IMR-90 (cell line): Measurements from ENCODE around the gene TTLL4. TPM values are rescaled to one million over a fixed set of nuclear protein-coding genes. Genes with fewer than 3 reads are reported as not detected.

ENCODE experiments used
- ATAC-seq: fragments of 200-7000 bp; cut with Tn5 transposase; 2 replicates; pipeline ENCODE4 v1.9.1; 2020; ENCODE audit warnings: low read depth, mild to moderate bottlenecking, moderate library complexity
- BruUV-seq: library from RNA; stranded (reverse); fragments of 400-500 nt; replicated peaks from 2 replicates; lab custom pipeline; 2021; lab: Mats Ljungman, UMichigan
- CTCF ChIA-PET: fragments of 300-600 bp; formaldehyde crosslinking; extraction: SDS; loops from one replicate; lab custom pipeline; 2021; ENCODE audit warnings: antibody characterized with exemption; lab: Yijun Ruan, JAX
- POLR2A ChIA-PET: fragments of 300-600 bp; sonication (Branson Sonifier 250); formaldehyde crosslinking; loops from one replicate; lab custom pipeline; 2022; ENCODE audit warnings: antibody characterized with exemption; ENCODE audit not compliant: unreplicated experiment; lab: Charles Lee
- DNase-seq: peaks from one replicate; pipeline ENCODE4 v3.0.0; 2013
- H2AFZ ChIP-seq: replicated peaks from 2 replicates; pipeline ENCODE3; 2013; ENCODE audit warnings: low read length, mild to moderate bottlenecking; ENCODE audit not compliant: poor library complexity
- H2AK5ac ChIP-seq: 2 replicates; pipeline ENCODE4 v1.6.1; 2013; ENCODE audit warnings: low read depth, low read length, inconsistent platforms
- H2AK9ac ChIP-seq: replicated peaks from 2 replicates; pipeline ENCODE3; 2013; ENCODE audit warnings: mild to moderate bottlenecking, low read depth, low read length, moderate library complexity; ENCODE audit not compliant: poor library complexity
- H2BK120ac ChIP-seq: 2 replicates; pipeline ENCODE4 v1.6.1; 2013; ENCODE audit warnings: low read depth, low read length, inconsistent platforms
- H2BK15ac ChIP-seq: 3 replicates; pipeline ENCODE4 v1.6.1; 2013; ENCODE audit warnings: low read depth, low read length, inconsistent platforms
- H2BK20ac ChIP-seq: 2 replicates; pipeline ENCODE4 v1.6.1; 2013; ENCODE audit warnings: low read depth, mild to moderate bottlenecking, inconsistent platforms, low read length, moderate library complexity
- H2BK5ac ChIP-seq: 2 replicates; pipeline ENCODE4 v1.6.1; 2013; ENCODE audit warnings: mild to moderate bottlenecking, low read depth, low read length, inconsistent platforms; ENCODE audit not compliant: poor library complexity, severe bottlenecking
- H3K14ac ChIP-seq: replicated peaks from 2 replicates; pipeline ENCODE4 v1.6.1; 2013; ENCODE audit warnings: low read depth, low read length, inconsistent platforms
- H3K18ac ChIP-seq: 2 replicates; pipeline ENCODE4 v1.6.1; 2013; ENCODE audit warnings: low read depth, low read length, control low read depth
- H3K23ac ChIP-seq: 2 replicates; pipeline ENCODE4 v1.6.1; 2013; ENCODE audit warnings: low read depth, low read length, inconsistent platforms
- H3K27ac ChIP-seq: 2 replicates; pipeline ENCODE4 v1.5.1; 2013; ENCODE audit warnings: mild to moderate bottlenecking, control low read depth, low read length; ENCODE audit not compliant: insufficient read depth
- H3K27me3 ChIP-seq: 2 replicates; pipeline ENCODE4 v1.6.1; 2013; ENCODE audit warnings: low read length; ENCODE audit not compliant: control insufficient read depth, insufficient read depth
- H3K36me3 ChIP-seq: 2 replicates; pipeline ENCODE4 v1.6.1; 2013; ENCODE audit warnings: low read length, mixed read lengths; ENCODE audit not compliant: control insufficient read depth, insufficient read depth
- H3K4ac ChIP-seq: 2 replicates; pipeline ENCODE4 v1.6.1; 2013; ENCODE audit warnings: low read depth, low read length, inconsistent platforms
- H3K4me1 ChIP-seq: 2 replicates; pipeline ENCODE4 v1.6.1; 2013; ENCODE audit warnings: low read length, mixed read lengths; ENCODE audit not compliant: control insufficient read depth, insufficient read depth
- H3K4me2 ChIP-seq: 2 replicates; pipeline ENCODE4 v1.6.1; 2013; ENCODE audit warnings: low read depth, mild to moderate bottlenecking, control low read depth, low read length, moderate library complexity
- H3K4me3 ChIP-seq: 2 replicates; pipeline ENCODE4 v1.5.1; 2013; ENCODE audit warnings: low read depth, mild to moderate bottlenecking, control low read depth, low read length, moderate library complexity; ENCODE audit not compliant: insufficient read depth
- H3K56ac ChIP-seq: 2 replicates; pipeline ENCODE4 v1.6.1; 2013; ENCODE audit warnings: low read length, inconsistent platforms; ENCODE audit not compliant: insufficient read depth; ENCODE audit errors: extremely low read depth
- H3K79me1 ChIP-seq, 2 experiments: 2 replicates each; pipeline ENCODE4 v1.6.1; 2013; ENCODE audit warnings: low read length in 2 of 2, inconsistent platforms in 1 of 2, low read depth in 1 of 2
- H3K9ac ChIP-seq: 2 replicates; pipeline ENCODE4 v1.6.1; 2013; ENCODE audit warnings: low read depth, low read length, control low read depth
- H3K9me1 ChIP-seq: 2 replicates; pipeline ENCODE4 v1.6.1; 2013; ENCODE audit warnings: low read length, inconsistent platforms; ENCODE audit not compliant: insufficient read depth
- H3K9me3 ChIP-seq: 2 replicates; pipeline ENCODE4 v1.6.1; 2013; ENCODE audit warnings: low read length; ENCODE audit not compliant: control insufficient read depth, insufficient read depth
- H4K20me1 ChIP-seq: 2 replicates; pipeline ENCODE4 v1.6.1; 2013; ENCODE audit warnings: low read length, inconsistent platforms; ENCODE audit not compliant: insufficient read depth
- H4K5ac ChIP-seq: 2 replicates; pipeline ENCODE4 v1.6.1; 2013; ENCODE audit warnings: mild to moderate bottlenecking, low read depth, low read length, control low read depth
- H4K8ac ChIP-seq, 2 experiments: 2 replicates each; pipeline ENCODE4 v1.6.1; 2013; ENCODE audit warnings: low read depth in 2 of 2, low read length in 2 of 2, control low read depth in 1 of 2, inconsistent platforms in 1 of 2
- H4K91ac ChIP-seq: 2 replicates; pipeline ENCODE4 v1.6.1; 2013; ENCODE audit warnings: low read depth, low read length, inconsistent platforms; ENCODE audit not compliant: insufficient read depth
- BHLHE40 ChIP-seq: fragments of 150-350 bp; IDR thresholded peaks from 2 replicates; pipeline ENCODE4 v1.6.1; 2016; ENCODE audit warnings: mild to moderate bottlenecking, low read depth, low read length
- MAZ ChIP-seq: IDR thresholded peaks from 2 replicates; pipeline ENCODE4 v1.6.1; 2012; ENCODE audit warnings: low read depth, mild to moderate bottlenecking, low read length, improper control_type of control experiment, moderate library complexity, borderline replicate concordance
- SMC3 ChIP-seq: fragments of 150-350 bp; IDR thresholded peaks from 2 replicates; pipeline ENCODE4 v1.6.1; 2016; ENCODE audit warnings: low read depth, mild to moderate bottlenecking, antibody characterized with exemption, low read length, moderate library complexity
- WGBS, 2 experiments: methylation state at CpG; one replicate each; pipeline versions ENCODE4 v1.1.5 to v1.1.7; 2013; ENCODE audit warnings: missing lambda C conversion rate in 2 of 2; ENCODE audit not compliant: insufficient read length in 1 of 2; ENCODE audit errors: extremely low coverage in 2 of 2; 5-methylcytosine and 5-hydroxymethylcytosine counted together
- dilution Hi-C: fragments of 300-500 bp; cut with HindIII; formaldehyde crosslinking; loops from one replicate; pipeline ENCODE4 v1.14.3; 2018; ENCODE audit warnings: low sequenced_read_pairs; ENCODE audit not compliant: unreplicated experiment
- in situ Hi-C: fragments of 300-500 bp; cut with MboI; formaldehyde crosslinking; loops from 3 replicates; pipeline ENCODE4 v1.14.3; 2019; ENCODE audit warnings: low sequenced_read_pairs, inconsistent platforms, mixed read lengths
- intact Hi-C: fragments of 100-400 bp; cut with micrococcal nuclease; formaldehyde crosslinking; loops from 2 replicates; pipeline ENCODE4 v1.10.0; 2022
- polyA plus RNA-seq, 3 experiments: library from polyadenylated mRNA; depleted of rRNA; stranded (reverse); fragments of >200 nt; gene quantifications; 2 replicates each; pipeline ENCODE4 v1.2.3, GENCODE V29; 2012; ENCODE audit warnings: low replicate concordance in 1 of 3
- total RNA-seq: library from RNA; depleted of rRNA; stranded (reverse); fragments of >200 nt; gene quantifications from 2 replicates; pipeline ENCODE4 v1.2.3, GENCODE V29; 2012

TTLL4 gene
- total and polyA plus RNA-seq, 2 of the 4 experiments (the other 2 are of a cell fraction) = 9.0 to 22.9 TPM

GRCh38 chr2:218721934-218722333 is 11.3 kb downstream of the TTLL4 start:
- H3K4me3 ChIP-seq = no peak overlapping the region
- H3K27me3 ChIP-seq = no peaks in the 10 kb centered on the region
- DNase-seq = no peak
- no peak for TF ChIP-seq BHLHE40
- TF ChIP-seq MAZ = no peak
- no peak for TF ChIP-seq SMC3
- no peak overlapping the region for H4K8ac ChIP-seq
- POLR2A ChIA-PET = interaction anchor here (1.0 to 1.2 kb wide), 2 partner anchors 10 to 60 kb away, joined by 4 to 8 read pairs; no protein-coding TSS in a partner anchor
- no peak overlapping the region for H2BK120ac ChIP-seq
- H3K23ac ChIP-seq = no peak overlapping the region
- no peak overlapping the region for H3K27ac ChIP-seq
- in situ Hi-C loops = no loop called here
- ATAC-seq = no peak
- H3K4me2 ChIP-seq = no peak overlapping the region
- no peak overlapping the region for H3K4ac ChIP-seq
- no peak overlapping the region for H2BK15ac ChIP-seq
- no TSS peak for BruUV-seq
- no peak overlapping the region for H2BK5ac ChIP-seq
- no peak overlapping the region for H3K18ac ChIP-seq
- no peak overlapping the region for H2AK9ac ChIP-seq
- peaks cover 12% of the 10 kb centered on the region for H3K4me1 ChIP-seq
- no peak overlapping the region for H3K14ac ChIP-seq
- H3K9me3 ChIP-seq = peaks cover 4% of the 10 kb centered on the region
- H4K5ac ChIP-seq = no peak overlapping the region
- intact Hi-C loops = no loop called here
- no peaks in the 10 kb centered on the region for H4K20me1 ChIP-seq
- H3K9me1 ChIP-seq = peaks cover 9% of the 10 kb centered on the region; the same call in 1 of the 2 replicates
- no peak overlapping the region for H2AK5ac ChIP-seq
- whole genome bisulfite sequencing, 2 experiments = no CpG with 5 or more reads among the region's 2 CpGs
- CTCF ChIA-PET = interaction anchor here (0.6 to 1.6 kb wide), 4 partner anchors 10 to 131 kb away, joined by 3 to 7 read pairs (median 4); no protein-coding TSS in a partner anchor
- no peak overlapping the region for H4K91ac ChIP-seq
- H3K9ac ChIP-seq = no peak overlapping the region
- no peak overlapping the region for H3K56ac ChIP-seq
- dilution Hi-C loops = no loop called here
- H3K79me1 ChIP-seq = peaks cover 38 to 70% of the 10 kb centered on the region in 2 experiments
- peaks cover 1% of the 10 kb centered on the region; the same call in 1 of the 2 replicates for H3K36me3 ChIP-seq
- no peak overlapping the region for H2BK20ac ChIP-seq
- H2AFZ ChIP-seq = no peak overlapping the region
